Measurements from ENCODE around the gene PPP1R9A. TPM values are rescaled to one million over a fixed set of nuclear protein-coding genes. Genes with fewer than 3 reads are reported as not detected.

PPP1R9A gene
- total RNA-seq, 1 donor from 2014 or later: 0.79 TPM

- H3K36me3 ChIP-seq (ENCODE audit: control insufficient read depth, insufficient read depth, low read length): no peaks in the 10 kb centered on the region
- H3K4me3 ChIP-seq (ENCODE audit: low read depth, low read length): no peak overlapping the region
- no peak for DNase-seq (ENCODE audit: low read depth)
- no peak for TF ChIP-seq CTCF (IDR thresholded peaks at IDR 0.05; ENCODE audit: insufficient read depth, low read length, severe bottlenecking)
- peaks cover 1% of the 10 kb centered on the region for H3K27me3 ChIP-seq (ENCODE audit: control insufficient read depth, insufficient read depth, low read length)
- no peak for FAIRE-seq
Observed at GRCh38 chr7:95297041-95297440, 389.6 kb downstream of the PPP1R9A start.

- DNase-seq (ENCODE audit: low read depth): no peak
- no peak for FAIRE-seq
- Histone ChIP-seq H3K36me3 (ENCODE audit: control insufficient read depth, insufficient read depth, low read length) (no peaks in the 10 kb centered on the region), H3K4me3 (ENCODE audit: low read depth, low read length) (no peak overlapping the region), H3K27me3 (ENCODE audit: control insufficient read depth, insufficient read depth, low read length) (peaks cover 1% of the 10 kb centered on the region)
- TF ChIP-seq CTCF (IDR thresholded peaks at IDR 0.05; ENCODE audit: insufficient read depth, low read length, severe bottlenecking): no peak
Observed at GRCh38 chr7:95298091-95298490, 390.7 kb downstream of the PPP1R9A start.

- DNase-seq (ENCODE audit: low read depth) (peak; percentile 11), FAIRE-seq (no peak)
- H3K4me3 ChIP-seq (ENCODE audit: low read depth, low read length): no peak overlapping the region
Observed at GRCh38 chr7:95303013-95303905, 395.9 kb downstream of the PPP1R9A start.

GRCh38 chr7:95304990-95305389 is 397.6 kb downstream of the PPP1R9A start:
- TF ChIP-seq CTCF (IDR thresholded peaks at IDR 0.05; ENCODE audit: insufficient read depth, low read length, severe bottlenecking): no peak
- H3K4me3 ChIP-seq (ENCODE audit: low read depth, low read length): no peak overlapping the region
- no peaks in the 10 kb centered on the region for H3K27me3 ChIP-seq (ENCODE audit: control insufficient read depth, insufficient read depth, low read length)
- FAIRE-seq (no peak), DNase-seq (ENCODE audit: low read depth) (no peak)
- H3K36me3 ChIP-seq (ENCODE audit: control insufficient read depth, insufficient read depth, low read length): no peaks in the 10 kb centered on the region

More at GRCh38 chr7:95303013-95303905, 395.9 kb downstream of the PPP1R9A start:
- no peak for TF ChIP-seq CTCF (IDR thresholded peaks at IDR 0.05; ENCODE audit: insufficient read depth, low read length, severe bottlenecking)
- Histone ChIP-seq H3K27me3 (ENCODE audit: control insufficient read depth, insufficient read depth, low read length) (peaks cover under 1% of the 10 kb centered on the region), H3K36me3 (ENCODE audit: control insufficient read depth, insufficient read depth, low read length) (no peaks in the 10 kb centered on the region)

- Histone ChIP-seq H3K4me3 (ENCODE audit: low read depth, low read length) (no peak overlapping the region), H3K27me3 (ENCODE audit: control insufficient read depth, insufficient read depth, low read length) (no peaks in the 10 kb centered on the region), H3K36me3 (ENCODE audit: control insufficient read depth, insufficient read depth, low read length) (no peaks in the 10 kb centered on the region)
- FAIRE-seq: no peak
- no peak for TF ChIP-seq CTCF (IDR thresholded peaks at IDR 0.05; ENCODE audit: insufficient read depth, low read length, severe bottlenecking)
- no peak for DNase-seq (ENCODE audit: low read depth)
Observed at GRCh38 chr7:95309951-95310350, 402.6 kb downstream of the PPP1R9A start.

Measured in bronchial epithelial cell (primary cell).